Osteoblast (primary cell): Measurements from ENCODE around the gene RFPL1. TPM values are rescaled to one million over a fixed set of nuclear protein-coding genes. Genes with fewer than 3 reads are reported as not detected.

Source experiments
- DNase-seq: peaks from one replicate; pipeline ENCODE4 v3.0.0; 2011; ENCODE audit warnings: low spot score, mixed read lengths; ENCODE audit not compliant: insufficient read length; ENCODE audit errors: missing footprints
- H2AFZ ChIP-seq: 2 replicates; pipeline ENCODE4 v1.6.0; 2011; ENCODE audit warnings: mild to moderate bottlenecking, low read length
- H3K27ac ChIP-seq: 2 replicates; pipeline ENCODE4 v1.5.1; 2011; ENCODE audit warnings: mild to moderate bottlenecking, low read depth, low read length, moderate library complexity
- H3K27me3 ChIP-seq: 2 replicates; pipeline ENCODE4 v1.6.0; 2012; ENCODE audit warnings: mild to moderate bottlenecking, control low read depth, inconsistent platforms, low read length, moderate library complexity; ENCODE audit not compliant: insufficient read depth
- H3K36me3 ChIP-seq: 2 replicates; pipeline ENCODE4 v1.5.1; 2011; ENCODE audit warnings: mild to moderate bottlenecking, low read length, control low read depth, moderate library complexity; ENCODE audit not compliant: insufficient read depth
- H3K4me1 ChIP-seq: 2 replicates; pipeline ENCODE4 v1.5.1; 2011; ENCODE audit warnings: mild to moderate bottlenecking, low read length, control low read depth, moderate library complexity; ENCODE audit not compliant: insufficient read depth
- H3K4me2 ChIP-seq: 2 replicates; pipeline ENCODE4 v1.6.0; 2011; ENCODE audit warnings: mild to moderate bottlenecking, low read length; ENCODE audit not compliant: insufficient read depth
- H3K4me3 ChIP-seq: fragments of 200-600 bp; sonication (generic); 3 replicates; pipeline ENCODE4 v1.5.1; 2012; ENCODE audit warnings: mild to moderate bottlenecking, low read length, inconsistent platforms; ENCODE audit not compliant: insufficient read depth
- H3K79me2 ChIP-seq: 2 replicates; pipeline ENCODE4 v1.6.0; 2012; ENCODE audit warnings: mild to moderate bottlenecking, low read length, control low read depth, inconsistent platforms; ENCODE audit not compliant: insufficient read depth
- H3K9me3 ChIP-seq: 2 replicates; pipeline ENCODE4 v1.5.1; 2011; ENCODE audit warnings: low read depth, low read length, control low read depth
- H4K20me1 ChIP-seq: 2 replicates; pipeline ENCODE4 v1.6.0; 2012; ENCODE audit warnings: mild to moderate bottlenecking, low read length, control low read depth; ENCODE audit not compliant: insufficient read depth
- total RNA-seq: library from RNA; depleted of rRNA; stranded (reverse); fragments of >200 nt; gene quantifications from 2 replicates; pipeline ENCODE4 v1.2.3, GENCODE V29; 2012
- TF ChIP-seq, protein P1 (sequence below): IDR thresholded peaks from 2 replicates; pipeline ENCODE4 v1.5.1; 2011; ENCODE audit warnings: mild to moderate bottlenecking, low read depth, low read length, moderate library complexity; ENCODE audit errors: extremely low read depth

The RFPL1 gene
- total RNA-seq, 1 donor = not detected

DNA sequence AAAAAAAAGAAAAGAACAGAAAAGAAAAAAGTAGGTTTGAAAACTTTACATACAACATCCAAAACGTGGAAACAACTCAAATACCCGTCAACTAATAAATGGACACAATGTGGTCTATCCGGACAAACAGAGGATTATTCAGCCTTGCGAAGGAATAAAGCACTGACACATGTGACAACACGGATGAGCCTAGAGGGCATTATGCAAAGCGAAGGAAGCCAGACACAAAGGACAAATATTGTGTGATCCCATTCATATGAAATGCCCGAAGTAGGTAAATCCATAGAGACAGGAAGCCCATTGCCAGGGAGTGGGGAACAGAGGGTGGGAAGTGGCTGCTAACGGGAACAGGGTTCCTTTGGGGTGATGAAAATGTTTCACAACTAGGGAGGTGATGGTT is 11.8 kb downstream of the RFPL1 start:
- Histone ChIP-seq H4K20me1 (no peaks in the 10 kb centered on the region), H3K4me2 (no peak overlapping the region), H3K79me2 (no peaks in the 10 kb centered on the region), H3K4me3 (no peak overlapping the region), H2AFZ (no peak overlapping the region), H3K9me3 (no peaks in the 10 kb centered on the region), H3K36me3 (no peaks in the 10 kb centered on the region), H3K27ac (no peak overlapping the region), H3K27me3 (no peaks in the 10 kb centered on the region), H3K4me1 (no peaks in the 10 kb centered on the region)
- TF ChIP-seq, protein P1, sequence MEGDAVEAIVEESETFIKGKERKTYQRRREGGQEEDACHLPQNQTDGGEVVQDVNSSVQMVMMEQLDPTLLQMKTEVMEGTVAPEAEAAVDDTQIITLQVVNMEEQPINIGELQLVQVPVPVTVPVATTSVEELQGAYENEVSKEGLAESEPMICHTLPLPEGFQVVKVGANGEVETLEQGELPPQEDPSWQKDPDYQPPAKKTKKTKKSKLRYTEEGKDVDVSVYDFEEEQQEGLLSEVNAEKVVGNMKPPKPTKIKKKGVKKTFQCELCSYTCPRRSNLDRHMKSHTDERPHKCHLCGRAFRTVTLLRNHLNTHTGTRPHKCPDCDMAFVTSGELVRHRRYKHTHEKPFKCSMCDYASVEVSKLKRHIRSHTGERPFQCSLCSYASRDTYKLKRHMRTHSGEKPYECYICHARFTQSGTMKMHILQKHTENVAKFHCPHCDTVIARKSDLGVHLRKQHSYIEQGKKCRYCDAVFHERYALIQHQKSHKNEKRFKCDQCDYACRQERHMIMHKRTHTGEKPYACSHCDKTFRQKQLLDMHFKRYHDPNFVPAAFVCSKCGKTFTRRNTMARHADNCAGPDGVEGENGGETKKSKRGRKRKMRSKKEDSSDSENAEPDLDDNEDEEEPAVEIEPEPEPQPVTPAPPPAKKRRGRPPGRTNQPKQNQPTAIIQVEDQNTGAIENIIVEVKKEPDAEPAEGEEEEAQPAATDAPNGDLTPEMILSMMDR = no peak
- no peak for DNase-seq

DNA sequence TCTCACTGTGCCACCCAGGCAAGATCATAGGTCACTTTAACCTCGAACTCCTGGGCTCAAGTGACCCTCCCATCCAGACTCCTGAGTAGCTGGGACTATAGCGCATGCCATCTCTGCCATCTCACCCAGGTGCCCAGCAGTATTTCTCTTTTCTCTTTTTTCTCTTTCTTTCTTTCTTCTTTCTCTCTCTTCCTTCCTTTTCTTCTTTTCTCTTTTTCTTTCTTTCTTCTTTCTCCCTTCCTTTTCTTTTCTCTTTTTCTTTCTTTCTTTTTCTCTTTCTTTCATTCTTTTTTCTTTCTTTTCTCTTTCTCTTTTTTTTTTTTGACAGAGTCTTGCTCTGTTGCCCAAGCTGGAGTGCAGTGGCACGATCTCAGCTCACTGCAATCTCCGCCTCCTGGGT is 13.5 kb downstream of the RFPL1 start:
- Histone ChIP-seq H2AFZ (no peak overlapping the region), H3K79me2 (no peaks in the 10 kb centered on the region), H3K27me3 (no peaks in the 10 kb centered on the region), H3K4me2 (no peak overlapping the region), H3K9me3 (no peaks in the 10 kb centered on the region), H3K36me3 (no peaks in the 10 kb centered on the region), H3K27ac (no peak overlapping the region), H4K20me1 (no peaks in the 10 kb centered on the region), H3K4me3 (no peak overlapping the region), H3K4me1 (no peaks in the 10 kb centered on the region)
- TF ChIP-seq, protein P1 = no peak
- no peak for DNase-seq

GRCh38 chr22:29454276-29454675 is 15.9 kb downstream of the RFPL1 start:
- H4K20me1 ChIP-seq = no peaks in the 10 kb centered on the region
- H3K9me3 ChIP-seq = no peaks in the 10 kb centered on the region
- H3K4me2 ChIP-seq = no peak overlapping the region
- DNase-seq = no peak
- no peaks in the 10 kb centered on the region for H3K27me3 ChIP-seq
- H3K36me3 ChIP-seq = no peaks in the 10 kb centered on the region
- no peaks in the 10 kb centered on the region for H3K79me2 ChIP-seq
- no peak overlapping the region for H3K27ac ChIP-seq
- TF ChIP-seq, protein P1 = no peak
- no peak overlapping the region for H2AFZ ChIP-seq
- H3K4me3 ChIP-seq = no peak overlapping the region
- H3K4me1 ChIP-seq = no peaks in the 10 kb centered on the region

DNA sequence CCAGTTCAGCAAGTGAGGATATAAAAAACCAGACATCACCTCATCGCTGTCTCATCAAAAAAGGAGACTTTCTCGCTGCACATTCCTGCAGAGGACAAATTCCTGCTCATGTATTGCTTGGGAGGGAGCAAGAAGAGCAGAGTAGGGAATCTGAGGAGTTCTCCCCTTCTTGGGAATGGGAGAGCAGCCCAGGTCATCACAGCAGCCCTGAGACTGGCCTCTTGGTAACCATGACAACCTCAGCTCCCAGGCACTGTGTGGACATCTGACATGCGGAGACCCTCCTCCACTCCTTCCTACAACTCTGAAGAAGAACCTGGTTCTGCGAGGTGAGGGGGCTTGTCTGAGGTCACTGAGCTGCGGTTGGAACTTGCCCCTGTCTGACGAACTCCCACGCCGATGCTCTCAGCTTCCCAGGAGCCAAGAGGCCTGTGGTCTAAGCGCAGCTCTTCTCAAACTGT is 17.9 kb downstream of the RFPL1 start:
- H4K20me1 ChIP-seq = no peaks in the 10 kb centered on the region
- no peak for DNase-seq
- H3K27me3 ChIP-seq = no peaks in the 10 kb centered on the region
- TF ChIP-seq, protein P1 = no peak
- no peak overlapping the region for H3K4me2 ChIP-seq
- H3K79me2 ChIP-seq = no peaks in the 10 kb centered on the region
- H3K36me3 ChIP-seq = no peaks in the 10 kb centered on the region
- H3K4me1 ChIP-seq = no peaks in the 10 kb centered on the region
- H3K27ac ChIP-seq = no peak overlapping the region
- no peak overlapping the region for H2AFZ ChIP-seq
- H3K9me3 ChIP-seq = no peaks in the 10 kb centered on the region
- H3K4me3 ChIP-seq = no peak overlapping the region
